GM08714 (cell line): ENCODE results near the gene PSMB3.

Source experiments
- H3K4me3 ChIP-seq: fragments of 200-500 bp; sonication (Bioruptor generic); 2 replicates; pipeline ENCODE4 v1.5.1; 2014; ENCODE audit warnings: mild to moderate bottlenecking, low read length, inconsistent platforms
- ZNF274 ChIP-seq: IDR thresholded peaks from 2 replicates; pipeline ENCODE4 v1.6.1; 2012; ENCODE audit warnings: mild to moderate bottlenecking, low read depth, low read length

Gene PSMB3

GRCh38 chr17:38752308-38753070 lies at the start of gene PSMB3:
PSMB3 (plus strand) TSS chr17:38752741; CDS start chr17:38752827, 86 bp downstream.
- peak within 1 kb of the TSS; percentile 83 for H3K4me3 ChIP-seq
- no peak for TF ChIP-seq ZNF274

- no peak for TF ChIP-seq ZNF274
These were observed 49.4 kb upstream of the PSMB3 start for GRCh38 chr17:38702916-38703741.

DNA sequence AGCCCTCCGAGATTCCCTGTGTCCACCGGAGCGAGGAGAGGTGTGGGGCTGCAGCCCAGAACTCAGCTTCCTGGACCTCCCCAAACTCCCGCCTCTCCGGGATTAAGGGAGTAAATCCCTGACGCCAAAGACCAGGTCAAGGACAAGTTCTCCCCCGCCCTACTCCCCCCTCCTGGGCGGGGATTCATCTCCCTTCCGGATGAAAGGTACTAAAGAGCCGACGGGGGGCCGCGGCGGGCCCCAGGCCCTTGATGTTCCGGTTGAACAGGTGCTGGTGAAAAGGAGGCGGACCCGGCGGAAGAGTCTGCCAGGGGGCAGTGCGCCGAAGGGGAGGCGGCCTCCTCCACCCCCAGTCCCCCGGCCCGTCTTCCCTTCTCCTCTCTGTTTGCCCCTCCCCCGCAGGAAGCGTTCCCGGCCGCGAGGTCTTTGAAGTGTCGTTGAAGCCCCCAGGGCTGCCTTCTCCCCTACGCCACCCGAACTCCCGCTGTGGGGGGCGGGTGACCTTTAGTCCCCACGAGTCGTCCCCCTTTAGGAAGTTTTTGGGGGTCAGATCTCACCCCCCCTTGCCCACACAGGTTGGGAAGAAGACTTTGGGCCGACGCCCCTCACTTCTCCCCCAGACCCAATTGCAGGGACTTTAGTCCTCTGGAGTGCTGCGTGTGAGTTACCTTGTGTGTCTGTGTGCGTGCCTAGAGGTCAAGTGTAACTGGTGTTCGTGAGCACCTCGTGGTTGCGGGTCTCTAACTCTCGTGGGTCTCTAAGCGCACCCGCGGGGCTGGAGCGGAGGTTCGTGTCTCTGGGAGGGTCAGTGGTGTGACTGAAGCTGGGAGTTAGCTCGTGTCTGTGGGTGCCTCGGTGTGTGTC lies 48.6 kb upstream of the PSMB3 start:
- TF ChIP-seq ZNF274, result no peak

More at GRCh38 chr17:38702916-38703741, 49.4 kb upstream of the PSMB3 start:
- peak overlapping the region; percentile 57 for H3K4me3 ChIP-seq

DNA sequence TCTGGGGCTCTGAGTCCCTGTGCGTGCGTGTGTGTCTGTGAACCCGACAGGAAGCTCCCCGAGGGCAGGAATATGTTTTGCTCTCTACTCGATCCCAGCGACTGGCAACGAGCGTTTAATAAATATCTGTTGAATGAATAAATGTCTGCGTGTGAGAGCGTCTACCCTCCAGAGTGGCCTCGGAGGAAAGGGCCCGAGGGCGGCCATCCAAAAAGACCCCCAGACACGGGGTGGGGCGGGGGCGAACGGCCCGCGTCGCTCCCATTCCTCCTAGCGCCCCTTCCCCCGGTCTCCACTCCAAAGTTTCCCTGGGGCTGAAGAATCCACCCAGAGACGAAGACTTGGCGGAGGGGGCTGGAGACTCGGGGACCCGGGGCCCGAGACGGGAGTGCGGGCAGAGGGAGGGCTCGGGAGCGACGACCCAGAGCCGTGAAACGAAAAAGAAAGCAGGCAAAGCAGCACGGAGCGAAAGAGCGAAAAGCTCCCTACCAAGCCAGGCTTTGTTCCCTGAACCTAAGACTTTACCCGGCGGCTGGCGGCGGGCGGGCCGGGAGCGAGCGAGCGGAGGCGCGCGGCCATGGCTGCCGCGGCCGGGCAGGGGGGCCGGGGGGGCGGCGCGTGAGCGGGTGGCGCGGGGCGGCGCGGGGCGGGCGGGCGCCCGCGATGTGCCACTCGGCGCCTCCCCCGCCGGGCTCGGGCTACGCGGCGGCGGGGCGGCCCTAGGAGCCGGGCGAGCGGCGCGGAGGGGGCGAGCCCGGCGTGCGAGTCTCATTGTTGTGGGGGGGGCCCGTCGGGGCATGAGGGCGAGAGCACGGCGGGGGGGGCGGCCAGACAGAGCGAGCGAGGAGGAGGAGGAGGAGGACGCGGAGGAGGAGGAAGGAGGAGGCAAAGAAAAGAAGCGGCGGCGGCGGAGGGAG lies 47.7 kb upstream of the PSMB3 start, which contains the start of gene MLLT6:
MLLT6 (plus strand) TSS at position 668 of the 917 bp plus-strand sequence. CDS start 360 bp downstream, outside the sequence.
- peak within 1 kb of the TSS; percentile 94 for H3K4me3 ChIP-seq
- TF ChIP-seq ZNF274, result no peak

More for the DNA sequence above, 48.6 kb upstream of the PSMB3 start:
- H3K4me3 ChIP-seq, result peak overlapping the region; percentile 57

GRCh38 chr17:38705523-38705802 lies 47.1 kb upstream of the PSMB3 start:
- H3K4me3 ChIP-seq, result peak overlapping the region; percentile 94
- TF ChIP-seq ZNF274, result no peak

GRCh38 chr17:38705803-38706504 lies 46.6 kb upstream of the PSMB3 start:
- peak overlapping the region; percentile 94 for H3K4me3 ChIP-seq
- no peak for TF ChIP-seq ZNF274

DNA sequence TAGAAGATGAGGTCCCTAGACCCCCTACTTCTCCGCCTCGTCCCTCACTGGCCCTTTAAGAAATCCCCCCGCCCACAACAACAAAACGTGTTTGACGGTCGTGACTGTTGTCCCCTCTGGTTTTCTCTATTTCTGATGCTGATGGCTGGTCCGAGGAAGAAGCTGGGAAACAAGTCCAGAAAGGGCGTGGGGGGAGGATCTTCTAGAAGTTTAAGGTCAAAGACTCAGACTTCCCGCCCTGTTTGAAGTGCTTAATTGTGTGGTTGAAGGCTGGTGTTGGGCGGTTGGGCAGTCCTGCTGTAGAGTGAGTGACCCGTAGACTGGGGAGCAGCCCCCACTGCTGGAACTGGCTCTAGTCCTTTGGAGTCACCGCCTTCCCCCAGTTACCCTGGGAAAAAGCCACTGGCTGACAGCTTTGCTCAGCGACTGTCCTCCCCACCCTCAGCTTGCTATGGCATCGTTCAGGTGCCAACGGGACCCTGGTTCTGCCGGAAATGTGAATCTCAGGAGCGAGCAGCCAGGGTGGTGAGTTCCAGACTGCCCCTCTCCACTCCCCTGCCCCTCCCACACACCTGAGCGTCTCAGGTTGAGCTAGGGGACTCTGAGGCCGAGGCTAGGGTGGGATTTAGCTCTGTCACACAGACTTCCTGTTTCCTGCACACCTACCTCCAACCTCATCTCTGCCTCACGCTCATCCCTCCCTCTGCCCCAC lies 45.9 kb upstream of the PSMB3 start:
- TF ChIP-seq ZNF274, result no peak
- peak overlapping the region; percentile 94 for H3K4me3 ChIP-seq

DNA sequence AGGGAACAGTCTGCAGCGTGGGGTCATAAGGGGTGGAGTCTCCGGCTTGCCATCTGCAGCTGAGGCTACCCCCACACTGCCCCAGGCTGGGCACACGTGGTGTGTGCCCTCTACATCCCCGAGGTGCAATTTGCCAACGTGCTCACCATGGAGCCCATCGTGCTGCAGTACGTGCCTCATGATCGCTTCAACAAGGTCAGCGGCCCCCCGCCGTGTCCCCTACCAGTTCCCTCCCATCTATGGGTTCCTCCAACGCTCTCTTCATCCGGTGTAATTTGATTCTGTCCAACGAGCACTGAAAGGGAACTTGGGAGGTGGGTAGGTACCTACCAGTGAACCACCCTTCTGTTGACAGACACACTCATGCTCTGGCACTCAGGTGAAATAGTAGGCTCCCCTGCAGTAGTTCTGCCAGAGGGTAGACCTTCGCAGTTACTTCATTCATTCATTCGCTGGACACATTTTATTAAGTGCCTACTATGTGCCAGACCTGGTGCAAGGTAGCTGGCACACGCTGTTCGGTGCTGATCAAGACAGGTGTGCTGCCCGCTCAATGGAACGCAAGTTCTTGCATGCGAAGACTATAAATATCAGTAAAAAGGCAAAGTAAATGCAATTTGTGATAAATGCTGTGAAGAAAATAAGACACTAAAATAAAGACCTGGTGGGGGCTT lies 44.7 kb upstream of the PSMB3 start:
- no peak overlapping the region for H3K4me3 ChIP-seq
- TF ChIP-seq ZNF274, result no peak

DNA sequence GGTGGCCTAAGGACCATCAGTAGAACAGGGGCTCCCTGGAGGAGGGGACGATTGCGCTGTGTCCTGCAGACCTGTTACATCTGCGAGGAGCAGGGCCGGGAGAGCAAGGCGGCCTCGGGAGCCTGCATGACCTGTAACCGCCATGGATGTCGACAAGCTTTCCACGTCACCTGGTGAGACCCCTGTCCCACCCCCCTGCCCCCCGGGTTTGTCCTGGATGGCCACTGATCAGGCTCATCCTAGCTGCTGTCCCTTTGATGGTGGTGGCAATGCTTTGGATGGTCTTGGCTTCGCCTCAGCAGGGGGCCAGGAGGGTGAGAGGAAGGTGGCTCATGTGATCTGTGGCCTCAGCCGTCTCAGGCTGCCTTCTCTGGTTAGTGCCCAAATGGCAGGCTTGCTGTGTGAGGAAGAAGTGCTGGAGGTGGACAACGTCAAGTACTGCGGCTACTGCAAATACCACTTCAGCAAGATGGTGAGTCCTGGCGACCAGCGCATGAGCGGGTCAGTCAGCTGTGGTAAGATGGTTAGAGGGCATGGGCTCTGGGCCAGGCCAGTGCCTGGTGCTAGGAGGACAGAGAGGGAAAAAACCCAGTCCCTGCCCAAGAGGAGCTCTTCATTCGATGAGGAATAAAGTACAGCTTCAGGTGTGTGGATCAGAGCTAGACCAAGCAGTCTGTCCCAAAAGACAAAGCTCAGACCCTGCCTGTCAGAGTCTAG lies 43.3 kb upstream of the PSMB3 start:
- no peak for TF ChIP-seq ZNF274

DNA sequence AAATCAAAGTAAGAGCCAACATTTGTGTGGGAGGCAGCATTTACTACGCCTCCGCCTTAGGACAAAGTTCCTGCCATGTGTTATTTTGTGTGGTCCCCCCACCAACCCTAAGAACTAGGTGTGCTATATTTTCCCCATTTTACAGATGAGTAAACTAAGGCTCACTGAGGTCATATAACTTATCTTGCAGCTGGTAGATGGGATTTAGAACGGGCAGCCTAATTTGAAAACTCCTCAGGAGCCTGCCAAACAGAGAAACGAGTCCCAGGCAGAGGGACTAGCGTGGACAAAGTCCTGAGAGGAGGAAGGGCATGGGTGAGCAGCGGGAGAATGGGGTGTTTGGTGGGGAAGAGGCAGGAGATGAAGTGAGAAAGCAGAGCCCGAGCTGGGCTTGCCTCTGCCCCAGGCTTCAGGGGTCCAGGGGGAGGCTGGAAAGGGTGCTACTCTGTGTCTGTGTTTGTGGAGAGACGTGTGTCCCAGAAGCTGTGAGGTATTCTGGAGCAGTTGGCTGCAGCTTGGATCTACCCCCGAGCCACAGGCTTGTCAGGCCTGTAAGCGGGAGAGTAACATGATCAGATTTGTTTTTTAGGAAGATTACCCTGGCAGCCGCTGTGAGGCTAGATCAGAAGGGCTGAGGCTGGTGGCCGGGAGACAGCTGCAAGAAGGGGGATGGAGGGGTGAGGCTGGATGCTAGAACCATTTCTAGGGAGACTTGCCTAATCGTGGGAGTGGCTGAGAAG lies 42.5 kb upstream of the PSMB3 start:
- TF ChIP-seq ZNF274, result no peak
- H3K4me3 ChIP-seq, result no peak overlapping the region

More for the DNA sequence above, 43.3 kb upstream of the PSMB3 start:
- H3K4me3 ChIP-seq, result no peak overlapping the region
